ENCODE measurements around the gene COL4A4. TPM values are rescaled to one million over a fixed set of nuclear protein-coding genes. Genes with fewer than 3 reads are reported as not detected.

The COL4A4 gene
- total and polyA plus RNA-seq, 2 experiments from 2014 or later, result 0.47 to 3.0 TPM

DNA sequence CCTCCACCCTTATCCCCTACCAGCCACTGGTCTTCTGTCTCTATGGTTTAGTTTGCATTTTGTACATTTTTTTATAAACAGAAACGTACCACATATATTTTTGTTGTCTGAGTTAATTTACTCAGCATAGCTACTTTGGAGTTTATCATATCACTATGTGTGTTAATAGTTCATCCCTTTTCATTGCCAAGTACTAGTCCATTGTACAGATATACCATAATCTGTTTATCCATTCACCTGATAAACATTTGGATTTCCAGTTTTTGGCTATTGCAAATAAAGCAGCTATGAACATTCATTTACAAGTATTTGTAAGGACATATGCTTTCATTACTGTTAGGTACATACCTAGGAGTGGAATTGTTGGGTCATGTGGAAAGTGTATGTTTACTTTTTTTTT is 204.6 kb downstream of the COL4A4 start:
- TF ChIP-seq EZH2phosphoT487 (IDR thresholded peaks at IDR 0.05; ENCODE audit: low read depth, severe bottlenecking, unreplicated experiment) (no peak), EZH2 (IDR thresholded peaks at IDR 0.05; ENCODE audit: borderline replicate concordance) (no peak)
- DNase-seq (ENCODE audit: low spot score), result no peak
- 88% methylated on average over 1 of the region's 1 CpG for WGBS (ENCODE audit: low lambda C conversion rate, missing lambda C conversion rate)
- no peaks in the 10 kb centered on the region for H3K79me2 ChIP-seq
- no peaks in the 10 kb centered on the region for H3K9me3 ChIP-seq (ENCODE audit: low read depth)
- H2AFZ ChIP-seq, result no peak overlapping the region
- H3K27me3 ChIP-seq, result no peaks in the 10 kb centered on the region
- no peaks in the 10 kb centered on the region for H3K36me3 ChIP-seq (replicated peaks; ENCODE audit: insufficient read depth, low read depth)
- no peak overlapping the region for H3K4me2 ChIP-seq
- no peaks in the 10 kb centered on the region for H3K9me2 ChIP-seq (replicated peaks; ENCODE audit: insufficient read depth)
- H3K4me3 ChIP-seq, result no peak overlapping the region
- H3K4me1 ChIP-seq (ENCODE audit: insufficient read depth), result no peaks in the 10 kb centered on the region
- no peaks in the 10 kb centered on the region for H4K20me1 ChIP-seq (ENCODE audit: insufficient read depth, poor library complexity, severe bottlenecking)
- H3K27ac ChIP-seq, result no peak overlapping the region

DNA sequence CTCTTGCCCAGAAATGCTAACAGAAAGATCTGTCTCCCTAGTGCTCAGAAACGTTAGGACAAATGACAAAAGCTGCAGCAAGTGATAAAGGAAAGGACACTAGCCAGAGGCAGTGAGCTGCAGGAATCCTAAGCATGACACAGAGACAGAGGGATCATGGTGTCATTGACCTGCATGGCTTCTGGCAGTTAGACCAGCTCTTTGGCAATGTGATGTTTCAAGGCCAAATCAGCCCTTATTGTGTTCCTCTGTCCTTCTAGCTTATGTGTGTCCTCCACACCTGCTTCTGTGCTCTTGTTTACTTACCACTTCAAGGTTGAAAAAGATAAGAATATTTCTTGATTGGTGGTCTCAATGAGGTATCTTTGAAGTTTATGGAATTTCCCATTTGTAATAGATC is 207.3 kb downstream of the COL4A4 start:
- Histone ChIP-seq H3K27me3 (no peaks in the 10 kb centered on the region), H3K4me3 (no peak overlapping the region), H3K36me3 (replicated peaks; ENCODE audit: insufficient read depth, low read depth) (no peaks in the 10 kb centered on the region), H3K79me2 (no peaks in the 10 kb centered on the region), H3K4me1 (ENCODE audit: insufficient read depth) (no peaks in the 10 kb centered on the region), H4K20me1 (ENCODE audit: insufficient read depth, poor library complexity, severe bottlenecking) (no peaks in the 10 kb centered on the region), H3K4me2 (no peak overlapping the region), H3K27ac (no peak overlapping the region), H3K9me2 (replicated peaks; ENCODE audit: insufficient read depth) (no peaks in the 10 kb centered on the region), H3K9me3 (ENCODE audit: low read depth) (no peaks in the 10 kb centered on the region), H2AFZ (no peak overlapping the region)
- TF ChIP-seq, protein P1, sequence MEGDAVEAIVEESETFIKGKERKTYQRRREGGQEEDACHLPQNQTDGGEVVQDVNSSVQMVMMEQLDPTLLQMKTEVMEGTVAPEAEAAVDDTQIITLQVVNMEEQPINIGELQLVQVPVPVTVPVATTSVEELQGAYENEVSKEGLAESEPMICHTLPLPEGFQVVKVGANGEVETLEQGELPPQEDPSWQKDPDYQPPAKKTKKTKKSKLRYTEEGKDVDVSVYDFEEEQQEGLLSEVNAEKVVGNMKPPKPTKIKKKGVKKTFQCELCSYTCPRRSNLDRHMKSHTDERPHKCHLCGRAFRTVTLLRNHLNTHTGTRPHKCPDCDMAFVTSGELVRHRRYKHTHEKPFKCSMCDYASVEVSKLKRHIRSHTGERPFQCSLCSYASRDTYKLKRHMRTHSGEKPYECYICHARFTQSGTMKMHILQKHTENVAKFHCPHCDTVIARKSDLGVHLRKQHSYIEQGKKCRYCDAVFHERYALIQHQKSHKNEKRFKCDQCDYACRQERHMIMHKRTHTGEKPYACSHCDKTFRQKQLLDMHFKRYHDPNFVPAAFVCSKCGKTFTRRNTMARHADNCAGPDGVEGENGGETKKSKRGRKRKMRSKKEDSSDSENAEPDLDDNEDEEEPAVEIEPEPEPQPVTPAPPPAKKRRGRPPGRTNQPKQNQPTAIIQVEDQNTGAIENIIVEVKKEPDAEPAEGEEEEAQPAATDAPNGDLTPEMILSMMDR (IDR thresholded peaks at IDR 0.05; ENCODE audit: poor library complexity), result no peak
- TF ChIP-seq EZH2 (IDR thresholded peaks at IDR 0.05; ENCODE audit: borderline replicate concordance), result no peak
- 23% methylated on average over 1 of the region's 1 CpG for whole genome bisulfite sequencing (ENCODE audit: low lambda C conversion rate, missing lambda C conversion rate)
- no peak for DNase-seq (ENCODE audit: low spot score)

DNA sequence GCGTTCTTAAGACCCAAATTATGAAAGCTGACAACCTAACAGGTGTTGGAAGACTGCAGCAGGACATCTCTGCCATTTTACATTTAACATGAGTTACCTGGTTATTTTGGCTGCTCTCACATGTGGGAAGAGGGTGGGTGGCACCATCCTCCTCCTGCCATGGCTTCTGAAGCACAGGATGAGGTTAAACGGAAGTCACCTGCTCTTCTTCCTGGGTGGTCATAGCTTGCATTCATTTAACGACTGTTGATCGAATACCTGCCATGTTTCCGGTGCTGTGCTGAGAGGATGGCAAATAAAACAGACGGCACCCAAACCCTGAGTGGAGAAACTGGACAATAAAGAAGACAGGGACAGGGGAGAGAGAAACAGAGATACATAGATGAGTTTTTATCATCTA is 210.2 kb downstream of the COL4A4 start:
- Histone ChIP-seq H3K4me2 (no peak overlapping the region), H3K9me2 (replicated peaks; ENCODE audit: insufficient read depth) (no peaks in the 10 kb centered on the region), H3K27ac (no peak overlapping the region), H4K20me1 (ENCODE audit: insufficient read depth, poor library complexity, severe bottlenecking) (no peaks in the 10 kb centered on the region), H3K4me3 (no peak overlapping the region), H3K79me2 (no peaks in the 10 kb centered on the region), H3K4me1 (ENCODE audit: insufficient read depth) (no peaks in the 10 kb centered on the region), H3K36me3 (replicated peaks; ENCODE audit: insufficient read depth, low read depth) (no peaks in the 10 kb centered on the region), H2AFZ (no peak overlapping the region), H3K27me3 (no peaks in the 10 kb centered on the region), H3K9me3 (ENCODE audit: low read depth) (no peaks in the 10 kb centered on the region)
- WGBS (ENCODE audit: low lambda C conversion rate, missing lambda C conversion rate), result 87% methylated on average over 6 of the region's 6 CpGs
- DNase-seq (ENCODE audit: low spot score), result no peak
- TF ChIP-seq EZH2phosphoT487 (IDR thresholded peaks at IDR 0.05; ENCODE audit: low read depth, severe bottlenecking, unreplicated experiment), result no peak
- TF ChIP-seq, protein P1 (IDR thresholded peaks at IDR 0.05; ENCODE audit: poor library complexity), result no peak

DNA sequence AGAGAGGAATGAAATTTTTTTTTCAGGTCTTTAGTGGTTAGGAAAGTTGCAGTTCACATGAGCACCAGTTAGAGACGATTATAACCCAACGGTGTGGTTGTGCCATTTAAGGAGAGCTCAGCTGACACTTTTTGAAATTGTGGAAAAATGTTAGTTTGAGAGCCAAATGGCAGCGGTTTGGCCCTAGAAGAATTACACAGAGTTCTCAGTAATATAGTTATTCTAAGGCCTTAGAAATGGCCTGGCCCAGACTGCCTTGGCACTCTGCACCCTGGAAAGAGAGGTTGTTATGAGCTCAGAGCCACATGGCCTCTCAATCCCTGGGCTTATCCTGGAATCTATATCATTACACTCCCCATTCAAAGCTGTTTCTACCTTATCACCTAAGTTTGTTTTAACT is 210.8 kb downstream of the COL4A4 start:
- H3K79me2 ChIP-seq, result no peaks in the 10 kb centered on the region
- H3K9me3 ChIP-seq (ENCODE audit: low read depth), result no peaks in the 10 kb centered on the region

More for the DNA sequence above, 210.8 kb downstream of the COL4A4 start:
- no peak overlapping the region for H3K4me2 ChIP-seq
- H3K36me3 ChIP-seq (replicated peaks; ENCODE audit: insufficient read depth, low read depth), result no peaks in the 10 kb centered on the region
- no peaks in the 10 kb centered on the region for H4K20me1 ChIP-seq (ENCODE audit: insufficient read depth, poor library complexity, severe bottlenecking)
- no peak overlapping the region for H3K27ac ChIP-seq
- no peak overlapping the region for H2AFZ ChIP-seq
- H3K4me3 ChIP-seq, result no peak overlapping the region
- TF ChIP-seq EZH2phosphoT487 (IDR thresholded peaks at IDR 0.05; ENCODE audit: low read depth, severe bottlenecking, unreplicated experiment), result no peak
- no peak for TF ChIP-seq EZH2 (IDR thresholded peaks at IDR 0.05; ENCODE audit: borderline replicate concordance)
- TF ChIP-seq, protein P1 (IDR thresholded peaks at IDR 0.05; ENCODE audit: poor library complexity), result no peak
- WGBS (ENCODE audit: low lambda C conversion rate, missing lambda C conversion rate), result 86% methylated on average over 3 of the region's 3 CpGs
- H3K9me2 ChIP-seq (replicated peaks; ENCODE audit: insufficient read depth), result no peaks in the 10 kb centered on the region
- DNase-seq (ENCODE audit: low spot score), result no peak
- no peaks in the 10 kb centered on the region for H3K27me3 ChIP-seq
- no peaks in the 10 kb centered on the region for H3K4me1 ChIP-seq (ENCODE audit: insufficient read depth)

Small RNAs within 50 kb of the gene (small RNA-seq; reads per million reads assigned to genes)
- not detected for gene RF00554

Other genes starting within 250 kb of the COL4A4 start
- gene COL4A3, start 419 bp upstream of the COL4A4 start, total RNA-seq, result 0.50 and 0.72 TPM in 2 replicates
- gene COL4A3, start 419 bp upstream of the COL4A4 start, polyA plus RNA-seq, result 1.6 TPM in 1 of 2 replicates, not detected in the other
- 122 and 125 TPM in 2 replicates for gene MFF, start 161.0 kb upstream of the COL4A4 start, total RNA-seq
- gene MFF, start 161.0 kb upstream of the COL4A4 start, polyA plus RNA-seq, result 106 and 111 TPM in 2 replicates
- 44.6 and 46.6 TPM in 2 replicates for gene TM4SF20, start 215.1 kb upstream of the COL4A4 start, total RNA-seq
- gene TM4SF20, start 215.1 kb upstream of the COL4A4 start, polyA plus RNA-seq, result 9.3 and 14.2 TPM in 2 replicates
- not detected in 2 replicates for gene SCYGR1, start 223.7 kb upstream of the COL4A4 start, total RNA-seq
- not detected in 2 replicates for gene SCYGR1, start 223.7 kb upstream of the COL4A4 start, polyA plus RNA-seq